ENCODE measurements around the gene ASH1L. TPM values are rescaled to one million over a fixed set of nuclear protein-coding genes. Genes with fewer than 3 reads are reported as not detected.
"Not testable (repeated sequence)": the region's sequence is repeated elsewhere in the genome, so short reads cannot be mapped to it uniquely, and the experiment has no call there.

The ASH1L gene
- total RNA-seq, 1 donor from 2014 or later = 51.5 TPM

DNA sequence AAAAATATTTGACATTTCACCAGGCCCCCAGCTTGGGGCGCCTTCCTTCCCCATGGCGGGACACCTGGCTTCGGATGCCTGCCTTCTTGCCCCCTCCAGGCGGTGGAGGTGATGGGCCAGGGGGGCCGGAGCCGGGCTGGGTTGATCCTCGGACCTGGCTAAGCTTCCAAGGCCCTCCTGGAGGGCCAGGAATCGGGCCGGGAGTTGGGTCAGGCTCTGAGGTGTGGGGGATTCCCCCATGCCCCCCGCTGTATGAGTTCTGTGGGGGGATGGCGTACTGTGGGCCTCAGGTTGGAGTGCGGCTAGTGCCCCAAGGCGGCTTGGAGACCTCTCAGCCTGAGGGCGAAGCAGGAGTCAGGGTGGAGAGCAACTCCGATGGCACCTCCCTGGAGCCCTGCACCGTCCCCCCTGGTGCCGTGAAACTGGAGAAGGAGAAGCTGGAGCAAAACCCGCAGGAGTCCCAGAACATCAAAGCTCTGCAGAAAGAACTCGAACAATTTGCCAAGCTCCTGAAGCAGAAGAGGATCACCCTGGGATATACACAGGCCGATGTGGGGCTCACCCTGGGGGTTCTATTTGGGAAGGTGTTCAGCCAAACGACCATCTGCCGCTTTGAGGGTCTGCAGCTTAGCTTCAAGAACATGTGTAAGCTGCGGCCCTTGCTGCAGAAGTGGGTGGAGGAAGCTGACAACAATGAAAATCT is 129.3 kb downstream of the ASH1L start:
- H3K9me3 Mint-ChIP-seq (ENCODE audit: unreplicated experiment); H3K4me3 Mint-ChIP-seq (ENCODE audit: unreplicated experiment); H3K4me1 Mint-ChIP-seq (ENCODE audit: unreplicated experiment); H3K27ac Mint-ChIP-seq (ENCODE audit: unreplicated experiment); H3K27me3 Mint-ChIP-seq (ENCODE audit: unreplicated experiment): not testable (repeated sequence)
- H3K36me3 Mint-ChIP-seq (ENCODE audit: unreplicated experiment) = peaks cover 29% of the 10 kb centered on the region
- DNase-seq (ENCODE audit: extremely low spot score, unreplicated experiment) = peak; percentile 83

DNA sequence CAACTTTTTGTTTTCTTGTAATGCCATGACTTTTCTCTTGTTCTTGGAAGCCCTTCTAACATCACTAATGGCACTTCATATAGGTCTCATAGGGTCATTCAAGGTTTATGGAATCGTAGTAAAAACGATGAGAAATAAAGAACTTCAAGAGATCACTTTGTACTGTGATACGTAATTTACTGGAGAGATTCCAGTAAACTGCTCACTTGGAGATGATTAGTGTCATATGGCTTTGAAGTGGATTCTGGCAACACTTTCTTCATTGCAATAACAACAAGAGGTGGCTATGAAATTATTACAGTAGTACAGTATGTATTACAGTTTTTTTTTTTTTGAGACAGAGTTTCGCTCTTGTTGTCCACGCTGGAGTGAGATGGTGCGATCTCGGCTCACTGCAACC is 138.5 kb downstream of the ASH1L start:
- no peaks in the 10 kb centered on the region for H3K27me3 Mint-ChIP-seq (ENCODE audit: unreplicated experiment)
- TF ChIP-seq, protein P1, sequence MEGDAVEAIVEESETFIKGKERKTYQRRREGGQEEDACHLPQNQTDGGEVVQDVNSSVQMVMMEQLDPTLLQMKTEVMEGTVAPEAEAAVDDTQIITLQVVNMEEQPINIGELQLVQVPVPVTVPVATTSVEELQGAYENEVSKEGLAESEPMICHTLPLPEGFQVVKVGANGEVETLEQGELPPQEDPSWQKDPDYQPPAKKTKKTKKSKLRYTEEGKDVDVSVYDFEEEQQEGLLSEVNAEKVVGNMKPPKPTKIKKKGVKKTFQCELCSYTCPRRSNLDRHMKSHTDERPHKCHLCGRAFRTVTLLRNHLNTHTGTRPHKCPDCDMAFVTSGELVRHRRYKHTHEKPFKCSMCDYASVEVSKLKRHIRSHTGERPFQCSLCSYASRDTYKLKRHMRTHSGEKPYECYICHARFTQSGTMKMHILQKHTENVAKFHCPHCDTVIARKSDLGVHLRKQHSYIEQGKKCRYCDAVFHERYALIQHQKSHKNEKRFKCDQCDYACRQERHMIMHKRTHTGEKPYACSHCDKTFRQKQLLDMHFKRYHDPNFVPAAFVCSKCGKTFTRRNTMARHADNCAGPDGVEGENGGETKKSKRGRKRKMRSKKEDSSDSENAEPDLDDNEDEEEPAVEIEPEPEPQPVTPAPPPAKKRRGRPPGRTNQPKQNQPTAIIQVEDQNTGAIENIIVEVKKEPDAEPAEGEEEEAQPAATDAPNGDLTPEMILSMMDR (IDR thresholded peaks at IDR 0.05) = no peak
- no peak for DNase-seq (ENCODE audit: extremely low spot score, unreplicated experiment)
- H3K4me3 Mint-ChIP-seq (ENCODE audit: unreplicated experiment) = no peak overlapping the region
- H3K36me3 Mint-ChIP-seq (ENCODE audit: unreplicated experiment) = peaks cover 18% of the 10 kb centered on the region
- H3K9me3 Mint-ChIP-seq (ENCODE audit: unreplicated experiment) = no peaks in the 10 kb centered on the region
- peaks cover 4% of the 10 kb centered on the region for H3K4me1 Mint-ChIP-seq (ENCODE audit: unreplicated experiment)
- no peak overlapping the region for H3K27ac Mint-ChIP-seq (ENCODE audit: unreplicated experiment)

DNA sequence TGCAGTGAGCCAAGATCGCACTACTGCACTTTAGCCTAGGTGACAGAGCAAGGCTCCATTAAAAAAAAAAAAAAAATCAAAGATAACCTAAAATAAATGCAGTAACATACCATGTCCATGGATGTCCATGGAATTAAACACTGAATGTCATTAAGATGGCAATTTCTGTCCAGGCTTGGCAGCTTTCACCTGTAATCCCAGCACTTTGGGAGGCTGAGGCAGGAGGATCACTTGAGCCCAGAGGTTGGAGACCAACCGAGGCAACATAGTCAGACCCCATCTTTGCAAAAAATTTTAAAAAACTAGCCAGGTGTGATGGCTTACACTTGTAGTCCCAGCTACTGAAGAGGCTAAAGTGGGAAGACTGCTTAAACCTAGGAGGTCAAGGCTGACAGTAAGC is 141.8 kb downstream of the ASH1L start:
- Mint-ChIP-seq H3K27me3 (ENCODE audit: unreplicated experiment) (no peaks in the 10 kb centered on the region), H3K27ac (ENCODE audit: unreplicated experiment) (no peak overlapping the region), H3K9me3 (ENCODE audit: unreplicated experiment) (no peaks in the 10 kb centered on the region), H3K4me3 (ENCODE audit: unreplicated experiment) (no peak overlapping the region), H3K36me3 (ENCODE audit: unreplicated experiment) (peaks cover 18% of the 10 kb centered on the region), H3K4me1 (ENCODE audit: unreplicated experiment) (peaks cover 4% of the 10 kb centered on the region)
- TF ChIP-seq, protein P1 (IDR thresholded peaks at IDR 0.05) = no peak
- peak; percentile 1 for DNase-seq (ENCODE audit: extremely low spot score, unreplicated experiment)

DNA sequence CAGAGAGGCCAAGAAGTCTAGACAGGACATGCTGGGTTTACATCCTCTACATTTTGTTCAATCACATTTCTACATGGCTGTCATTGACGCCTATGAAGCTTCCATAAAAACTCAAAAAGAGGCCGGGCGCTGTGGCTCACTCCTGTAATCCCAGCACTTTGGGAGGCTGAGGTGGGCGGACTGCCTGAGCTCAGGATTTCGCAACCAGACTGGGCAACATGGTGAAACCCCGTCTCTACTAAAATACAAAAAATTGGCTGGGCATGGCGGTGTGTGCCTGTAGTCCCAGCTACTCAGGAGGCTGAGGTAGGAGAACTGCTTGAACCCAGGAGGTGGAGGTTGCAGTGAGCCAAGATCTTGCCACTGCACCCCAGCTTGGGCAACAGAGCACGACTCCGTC is 150.8 kb downstream of the ASH1L start:
- not testable (repeated sequence) for H3K4me3 Mint-ChIP-seq (ENCODE audit: unreplicated experiment); H3K4me1 Mint-ChIP-seq (ENCODE audit: unreplicated experiment); H3K27me3 Mint-ChIP-seq (ENCODE audit: unreplicated experiment); H3K27ac Mint-ChIP-seq (ENCODE audit: unreplicated experiment); H3K9me3 Mint-ChIP-seq (ENCODE audit: unreplicated experiment)
- peak; percentile 57 for DNase-seq (ENCODE audit: extremely low spot score, unreplicated experiment)
- H3K36me3 Mint-ChIP-seq (ENCODE audit: unreplicated experiment) = peaks cover 19% of the 10 kb centered on the region

DNA sequence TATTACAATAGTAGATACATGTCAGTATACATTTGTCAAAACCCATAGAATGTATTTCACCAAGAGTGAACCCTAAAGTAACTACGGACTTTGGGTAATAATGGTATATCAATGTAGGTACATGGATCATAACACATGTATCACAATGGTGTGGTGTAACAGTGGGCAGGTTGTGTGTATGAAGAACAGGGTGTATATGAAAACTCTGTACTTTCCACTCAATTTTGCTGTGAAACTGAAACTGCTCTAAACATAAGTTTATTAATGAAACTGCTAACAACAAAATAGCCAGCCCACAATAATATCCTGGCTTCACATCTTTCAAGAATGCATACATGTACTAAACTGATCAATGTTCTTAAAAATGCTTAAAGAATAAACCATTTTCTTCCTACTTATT is 151.7 kb downstream of the ASH1L start:
- H3K27me3 Mint-ChIP-seq (ENCODE audit: unreplicated experiment) = no peaks in the 10 kb centered on the region
- no peaks in the 10 kb centered on the region for H3K4me1 Mint-ChIP-seq (ENCODE audit: unreplicated experiment)
- H3K36me3 Mint-ChIP-seq (ENCODE audit: unreplicated experiment) = peaks cover 19% of the 10 kb centered on the region
- no peaks in the 10 kb centered on the region for H3K9me3 Mint-ChIP-seq (ENCODE audit: unreplicated experiment)
- no peak overlapping the region for H3K4me3 Mint-ChIP-seq (ENCODE audit: unreplicated experiment)
- no peak overlapping the region for H3K27ac Mint-ChIP-seq (ENCODE audit: unreplicated experiment)
- TF ChIP-seq, protein P1 (IDR thresholded peaks at IDR 0.05) = no peak
- DNase-seq (ENCODE audit: extremely low spot score, unreplicated experiment) = no peak

DNA sequence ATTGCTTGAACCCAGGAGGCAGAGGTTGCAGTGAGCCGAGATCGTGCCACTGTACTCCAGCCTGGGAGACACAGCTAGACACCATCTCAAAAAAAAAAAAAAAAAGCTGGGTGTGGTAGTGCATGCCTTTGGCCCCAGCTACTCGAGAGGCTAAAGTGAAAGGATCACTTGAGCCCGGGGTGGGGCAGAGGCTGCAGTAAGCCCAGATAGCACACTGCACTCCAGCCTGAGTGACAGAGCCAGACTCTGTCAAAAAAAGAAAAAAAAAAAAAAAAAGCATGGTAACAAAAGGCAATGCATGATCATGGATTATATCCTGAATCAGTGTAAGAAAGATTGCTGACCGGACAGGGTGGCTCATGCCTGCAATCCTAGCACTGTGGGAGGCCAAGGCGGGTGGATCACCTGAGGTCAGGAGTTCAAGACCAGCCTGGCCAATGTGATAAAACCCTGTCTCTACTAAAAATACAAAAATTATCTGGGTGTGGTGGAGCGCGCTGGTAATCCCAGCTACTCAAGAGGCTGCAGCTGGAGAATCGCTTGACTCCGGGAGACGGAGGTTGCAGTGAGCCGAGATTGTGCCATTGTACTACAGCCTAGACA is 165.6 kb downstream of the ASH1L start:
- Mint-ChIP-seq H3K9me3 (ENCODE audit: unreplicated experiment) (no peaks in the 10 kb centered on the region), H3K4me3 (ENCODE audit: unreplicated experiment) (no peak overlapping the region), H3K36me3 (ENCODE audit: unreplicated experiment) (peaks cover 32% of the 10 kb centered on the region), H3K27ac (ENCODE audit: unreplicated experiment) (peak overlapping the region; percentile 27), H3K4me1 (ENCODE audit: unreplicated experiment) (peaks cover 3% of the 10 kb centered on the region), H3K27me3 (ENCODE audit: unreplicated experiment) (no peaks in the 10 kb centered on the region)
- no peak for DNase-seq (ENCODE audit: extremely low spot score, unreplicated experiment)
- TF ChIP-seq, protein P1 (IDR thresholded peaks at IDR 0.05) = no peak

Data from osteocyte (in vitro differentiated cells).